K562 (cell line): ENCODE data around the gene SMAP2. TPM values are rescaled to one million over a fixed set of nuclear protein-coding genes. Genes with fewer than 3 reads are reported as not detected.

Source experiments
- ARID2 ChIP-seq: fragments of 450-650 bp; IDR thresholded peaks from 2 replicates; pipeline ENCODE4 v1.6.1; 2017; ENCODE audit warnings: antibody characterized with exemption, mild to moderate bottlenecking
- BRD4 ChIP-seq: fragments of 200-600 bp; sonication (generic); IDR thresholded peaks from 2 replicates; pipeline ENCODE4 v1.6.1; 2017; ENCODE audit warnings: inconsistent platforms
- FOXA3 ChIP-seq, 2 experiments: fragments of 450-650 bp in 1 of 2; sonication (generic) in 1 of 2; formaldehyde crosslinking; IDR thresholded peaks in 1 of 2; conservative IDR thresholded peaks in 1 of 2; 2 replicates each; pipeline versions ENCODE4 v1.4.0 to v1.8.0; 2020 to 2022; ENCODE audit warnings: mild to moderate bottlenecking in 2 of 2, missing genetic modification reagents in 1 of 2
- HDAC1 ChIP-seq, 2 experiments: fragments of 450-650 bp; IDR thresholded peaks; 2 replicates each; pipeline ENCODE4 v1.6.1; 2016 to 2017; ENCODE audit warnings: inconsistent platforms in 1 of 2, mild to moderate bottlenecking in 1 of 2, moderate library complexity in 1 of 2
- MTF1 ChIP-seq: fragments of 250-450 bp; sonication (Bioruptor Pico); IDR thresholded peaks from 2 replicates; pipeline ENCODE4 v1.9.0; 2021; ENCODE audit warnings: moderate library complexity, mild to moderate bottlenecking, inconsistent platforms, borderline replicate concordance
- NBN ChIP-seq: fragments of 450-650 bp; IDR thresholded peaks from 2 replicates; pipeline ENCODE4 v1.6.1; 2016; ENCODE audit warnings: low read depth, mild to moderate bottlenecking
- NFIX ChIP-seq: fragments of 250-450 bp; sonication (Bioruptor Pico); IDR thresholded peaks from 2 replicates; pipeline ENCODE4 v1.4.0; 2020; ENCODE audit warnings: low read depth, mild to moderate bottlenecking, moderate library complexity
- POLR3A ChIP-seq: IDR thresholded peaks from 2 replicates; pipeline ENCODE4 v1.6.1; 2011; ENCODE audit warnings: borderline replicate concordance, mild to moderate bottlenecking, moderate library complexity; ENCODE audit not compliant: insufficient read length, insufficient read depth; ENCODE audit errors: extremely low read depth
- SPI1 ChIP-seq: IDR thresholded peaks from 2 replicates; pipeline ENCODE4 v1.6.1; 2011; ENCODE audit warnings: low read depth, low read length, control low read depth, borderline replicate concordance
- ZNF324 ChIP-seq: fragments of 250-450 bp; sonication (Bioruptor Pico); IDR thresholded peaks from 2 replicates; pipeline ENCODE4 v1.4.0; 2020; ENCODE audit warnings: mild to moderate bottlenecking
- ZNF512 ChIP-seq: IDR thresholded peaks from 2 replicates; pipeline ENCODE4 v1.6.1; 2016; ENCODE audit warnings: missing genetic modification characterization, missing compliant biosample characterization
- ZNF699 ChIP-seq: fragments of 250-450 bp; sonication (Bioruptor Pico); IDR thresholded peaks from 2 replicates; pipeline ENCODE4 v1.8.0; 2021; ENCODE audit warnings: mild to moderate bottlenecking, moderate library complexity; ENCODE audit not compliant: insufficient replicate concordance
- polyA plus RNA-seq, 8 experiments: library from polyadenylated mRNA; depleted of rRNA in 4 of 8; stranded (reverse) in 5 of 8; unstranded in 3 of 8; fragments of >200 nt; fragmentation: Nextera tagmentation in 2 of 8; fragmentation: Illumina TruSeq in 1 of 8; extraction: Ambion mirVana in 2 of 8; extraction: Trizol in 1 of 8; gene quantifications; 2 replicates each; pipeline versions ENCODE4 v1.2.1 to v1.2.3, GENCODE V29; 2011 to 2014; ENCODE audit warnings: inconsistent platforms in 1 of 8, missing spikeins in 1 of 8
- total RNA-seq, 7 experiments: library from RNA; depleted of rRNA in 6 of 7; stranded (reverse); fragments of >200 nt in 6 of 7; fragmentation: Illumina TruSeq in 2 of 7; extraction: Trizol in 2 of 7; gene quantifications; 2 replicates each; pipeline versions ENCODE4 v1.2.1 to v1.2.3, GENCODE V29; 2011 to 2021; ENCODE audit warnings: low replicate concordance in 1 of 7
- TF ChIP-seq, protein P1 (sequence below), 2 experiments: fragments of 450-650 bp; IDR thresholded peaks; 2 replicates each; pipeline ENCODE4 v1.6.1; 2018; ENCODE audit warnings: mild to moderate bottlenecking in 2 of 2, low read depth in 1 of 2; ENCODE audit not compliant: partially characterized antibody in 2 of 2
- TF ChIP-seq, protein P2 (sequence below): fragments of 250-450 bp; sonication (Bioruptor Pico); IDR thresholded peaks from 2 replicates; pipeline ENCODE4 v1.4.0; 2020; ENCODE audit warnings: borderline replicate concordance

The SMAP2 gene
- total and polyA plus RNA-seq, 9 of the 15 experiments (the other 6 are each of a cell fraction or from before 2014, with no cell fraction given), result 38.7 to 212 (median 94.1) TPM

DNA sequence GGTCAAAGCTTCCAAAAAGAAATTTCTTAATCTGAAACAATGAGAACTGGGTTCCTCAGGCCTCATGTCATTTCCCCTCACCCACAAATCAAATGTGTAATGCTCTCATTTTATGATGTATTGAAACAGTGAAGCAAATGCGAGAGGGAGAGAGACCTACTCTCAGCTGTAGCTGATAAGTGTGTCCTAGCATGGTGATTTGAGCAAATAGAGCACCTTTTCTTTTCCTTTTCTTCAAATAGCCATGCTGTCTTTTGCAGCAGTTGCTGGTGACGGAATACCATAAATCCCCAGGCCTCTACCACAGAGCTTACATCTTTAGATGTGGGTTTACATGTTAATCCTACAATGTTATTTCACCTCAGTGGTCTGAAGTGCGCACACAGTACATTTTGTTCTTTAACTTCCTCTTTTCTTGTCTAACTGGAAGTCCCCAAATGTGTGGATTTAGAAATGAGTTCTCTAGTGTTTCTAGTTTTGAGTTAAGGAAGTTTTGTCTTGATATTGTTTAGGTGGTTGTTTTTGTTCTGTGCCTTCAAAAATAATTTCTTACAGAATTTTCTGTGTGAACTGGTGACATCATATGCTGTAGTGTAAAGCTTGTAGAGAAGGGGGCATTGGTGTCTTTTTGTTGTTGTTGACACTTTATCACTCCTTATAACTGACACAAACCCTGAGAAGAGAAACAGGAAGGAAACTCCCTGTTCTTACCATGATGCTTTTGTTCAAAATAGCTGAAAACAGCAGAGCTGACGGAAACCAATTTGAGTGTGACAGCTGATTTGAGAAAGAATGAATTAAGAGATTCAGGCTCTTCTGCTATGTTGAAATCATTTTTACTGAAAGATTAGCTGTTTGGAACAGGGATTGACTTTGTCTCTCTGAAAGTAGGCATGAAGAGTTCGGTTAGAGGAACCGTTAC lies 12.2 kb downstream of the SMAP2 start (continued):
- TF ChIP-seq ZNF512 (tag) (no peak), ZNF699 (CRISPR knock-in tag) (no peak), ZNF324 (CRISPR knock-in tag) (0 out of 2 replicates have a peak, but pooled peaks have one; percentile 10), HDAC1 (IDR thresholded peaks at IDR 0.05) (no peak), SPI1 (peak; percentile 26; the same call in 1 of the 2 replicates), POLR3A (no peak), BRD4 (peak; percentile 58; the same call in 1 of the 2 replicates), MTF1 (CRISPR knock-in tag) (no peak), NBN (peak; percentile 40; the same call in 1 of the 2 replicates), NFIX (CRISPR knock-in tag) (no peak), ARID2 (0 out of 2 replicates have a peak, but pooled peaks have one; percentile 25), FOXA3 (CRISPR knock-in tag; conservative IDR thresholded peaks at IDR 0.05 in 1 of 2, IDR thresholded peaks at IDR 0.05 in 1 of 2) (no peak; a peak in 1 of 4 replicates)
- TF ChIP-seq, protein P1, sequence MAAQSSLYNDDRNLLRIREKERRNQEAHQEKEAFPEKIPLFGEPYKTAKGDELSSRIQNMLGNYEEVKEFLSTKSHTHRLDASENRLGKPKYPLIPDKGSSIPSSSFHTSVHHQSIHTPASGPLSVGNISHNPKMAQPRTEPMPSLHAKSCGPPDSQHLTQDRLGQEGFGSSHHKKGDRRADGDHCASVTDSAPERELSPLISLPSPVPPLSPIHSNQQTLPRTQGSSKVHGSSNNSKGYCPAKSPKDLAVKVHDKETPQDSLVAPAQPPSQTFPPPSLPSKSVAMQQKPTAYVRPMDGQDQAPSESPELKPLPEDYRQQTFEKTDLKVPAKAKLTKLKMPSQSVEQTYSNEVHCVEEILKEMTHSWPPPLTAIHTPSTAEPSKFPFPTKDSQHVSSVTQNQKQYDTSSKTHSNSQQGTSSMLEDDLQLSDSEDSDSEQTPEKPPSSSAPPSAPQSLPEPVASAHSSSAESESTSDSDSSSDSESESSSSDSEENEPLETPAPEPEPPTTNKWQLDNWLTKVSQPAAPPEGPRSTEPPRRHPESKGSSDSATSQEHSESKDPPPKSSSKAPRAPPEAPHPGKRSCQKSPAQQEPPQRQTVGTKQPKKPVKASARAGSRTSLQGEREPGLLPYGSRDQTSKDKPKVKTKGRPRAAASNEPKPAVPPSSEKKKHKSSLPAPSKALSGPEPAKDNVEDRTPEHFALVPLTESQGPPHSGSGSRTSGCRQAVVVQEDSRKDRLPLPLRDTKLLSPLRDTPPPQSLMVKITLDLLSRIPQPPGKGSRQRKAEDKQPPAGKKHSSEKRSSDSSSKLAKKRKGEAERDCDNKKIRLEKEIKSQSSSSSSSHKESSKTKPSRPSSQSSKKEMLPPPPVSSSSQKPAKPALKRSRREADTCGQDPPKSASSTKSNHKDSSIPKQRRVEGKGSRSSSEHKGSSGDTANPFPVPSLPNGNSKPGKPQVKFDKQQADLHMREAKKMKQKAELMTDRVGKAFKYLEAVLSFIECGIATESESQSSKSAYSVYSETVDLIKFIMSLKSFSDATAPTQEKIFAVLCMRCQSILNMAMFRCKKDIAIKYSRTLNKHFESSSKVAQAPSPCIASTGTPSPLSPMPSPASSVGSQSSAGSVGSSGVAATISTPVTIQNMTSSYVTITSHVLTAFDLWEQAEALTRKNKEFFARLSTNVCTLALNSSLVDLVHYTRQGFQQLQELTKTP (IDR thresholded peaks at IDR 0.05; ENCODE audit: low read depth in 1 of 2, partially characterized antibody in 2 of 2), result peak; percentile 11 to 49
- TF ChIP-seq, protein P2, sequence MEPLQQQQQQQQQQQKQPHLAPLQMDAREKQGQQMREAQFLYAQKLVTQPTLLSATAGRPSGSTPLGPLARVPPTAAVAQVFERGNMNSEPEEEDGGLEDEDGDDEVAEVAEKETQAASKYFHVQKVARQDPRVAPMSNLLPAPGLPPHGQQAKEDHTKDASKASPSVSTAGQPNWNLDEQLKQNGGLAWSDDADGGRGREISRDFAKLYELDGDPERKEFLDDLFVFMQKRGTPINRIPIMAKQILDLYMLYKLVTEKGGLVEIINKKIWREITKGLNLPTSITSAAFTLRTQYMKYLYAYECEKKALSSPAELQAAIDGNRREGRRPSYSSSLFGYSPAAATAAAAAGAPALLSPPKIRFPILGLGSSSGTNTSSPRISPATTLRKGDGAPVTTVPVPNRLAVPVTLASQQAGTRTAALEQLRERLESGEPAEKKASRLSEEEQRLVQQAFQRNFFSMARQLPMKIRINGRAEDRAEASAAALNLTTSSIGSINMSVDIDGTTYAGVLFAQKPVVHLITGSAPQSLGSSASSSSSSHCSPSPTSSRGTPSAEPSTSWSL (CRISPR knock-in tag), result no peak
